LNCAP (cell line): Measurements from ENCODE around the gene CISH.

Experiments used
- CTCF ChIP-seq: fragments of 450-650 bp; IDR thresholded peaks from 2 replicates; pipeline ENCODE4 v1.5.1; 2017; ENCODE audit warnings: mild to moderate bottlenecking

CISH gene

DNA sequence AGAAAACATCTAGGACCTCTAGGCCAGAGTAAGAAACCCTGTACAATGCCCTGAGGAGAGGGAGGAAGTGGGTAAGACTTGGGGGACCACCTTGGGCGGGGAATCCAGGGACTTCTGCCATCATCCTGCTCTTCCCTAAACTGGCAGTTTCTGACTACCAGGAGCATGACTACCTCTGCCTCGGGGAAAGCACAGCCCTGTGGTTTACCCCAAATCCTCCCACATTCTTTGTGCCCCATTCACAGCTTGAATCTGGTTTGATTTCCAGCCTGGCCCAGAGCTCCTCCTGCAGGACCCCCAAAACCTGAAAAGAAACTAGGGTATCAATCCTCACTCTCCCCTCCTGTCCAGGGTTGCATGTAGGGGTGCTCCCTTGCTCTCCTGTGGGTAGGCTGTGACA, 48.7 kb downstream of the CISH start:
- no peak for TF ChIP-seq CTCF

DNA sequence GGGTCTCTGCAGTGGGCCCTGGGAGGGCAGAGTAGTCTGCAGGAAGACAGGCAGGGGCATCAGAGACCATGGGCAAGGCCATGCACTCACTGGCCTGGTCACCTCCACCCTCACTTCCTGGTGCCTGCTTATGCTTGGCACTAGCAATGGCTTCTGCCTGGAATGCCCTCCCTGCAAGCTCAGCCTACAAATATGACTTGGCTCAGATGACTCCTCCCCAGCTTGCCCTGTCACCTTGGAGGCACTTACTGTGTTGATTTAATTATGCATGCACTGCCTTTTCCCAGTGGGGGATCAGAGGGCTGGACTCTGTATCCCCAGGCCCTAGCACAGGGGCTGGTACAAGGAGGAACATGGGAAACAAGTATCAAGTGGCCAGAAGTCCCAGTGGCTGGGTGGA, 51.9 kb downstream of the CISH start:
- TF ChIP-seq CTCF: no peak

DNA sequence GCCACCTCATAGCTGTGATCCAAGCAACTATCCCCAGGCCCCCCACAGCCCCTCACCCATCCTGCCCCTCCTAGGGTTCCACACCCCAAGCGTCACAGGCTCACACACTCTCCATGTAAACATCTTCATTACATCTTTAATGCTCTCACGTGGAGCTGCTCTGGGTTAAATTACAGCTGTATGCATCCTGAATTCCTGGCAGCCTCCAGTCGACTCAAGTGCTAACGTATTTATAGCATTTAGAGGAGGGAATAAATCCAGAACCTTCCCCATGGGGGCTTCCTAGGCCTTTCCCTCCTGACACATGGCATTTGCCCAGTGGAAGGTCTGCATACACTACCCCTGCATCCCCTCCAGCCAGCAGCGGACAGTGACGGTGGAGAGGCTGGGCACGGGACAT, 53.7 kb downstream of the CISH start:
- no peak for TF ChIP-seq CTCF

GRCh38 chr3:50557106-50557505, 54.5 kb downstream of the CISH start:
- TF ChIP-seq CTCF: no peak
